Neural cell (in vitro differentiated cells): Measurements from ENCODE around the gene LPP. TPM values are rescaled to one million over a fixed set of nuclear protein-coding genes. Genes with fewer than 3 reads are reported as not detected.

Experiments used
- H2AFZ ChIP-seq: fragments of 200-600, 300-800 bp; sonication (generic), shearing (Covaris generic); 2 replicates; pipeline ENCODE4 v1.6.0; 2014; ENCODE audit warnings: low read depth, mild to moderate bottlenecking, antibody characterized with exemption, low read length, moderate library complexity
- H3F3A ChIP-seq: fragments of 200-600 bp; shearing (Covaris generic); 2 replicates; pipeline ENCODE4 v1.6.1; 2016; ENCODE audit warnings: mild to moderate bottlenecking, moderate library complexity, mixed read lengths, antibody characterized with exemption, low read length; ENCODE audit not compliant: insufficient read depth, poor library complexity, severe bottlenecking
- H3K27ac ChIP-seq: fragments of 200-600, 300-800 bp; sonication (generic), shearing (Covaris generic); 2 replicates; pipeline ENCODE4 v1.5.1; 2014; ENCODE audit warnings: mild to moderate bottlenecking, low read length, moderate library complexity
- H3K27me3 ChIP-seq: fragments of 300-800, 200-600 bp; sonication (generic), shearing (Covaris generic); 2 replicates; pipeline ENCODE4 v1.6.0; 2014; ENCODE audit warnings: mild to moderate bottlenecking, low read depth, low read length, moderate library complexity; ENCODE audit not compliant: insufficient read depth
- H3K36me3 ChIP-seq: fragments of 300-800, 200-600 bp; sonication (generic), shearing (Covaris generic); 2 replicates; pipeline ENCODE4 v1.5.1; 2014; ENCODE audit warnings: mild to moderate bottlenecking, antibody characterized with exemption, low read length, moderate library complexity; ENCODE audit not compliant: insufficient read depth
- H3K4me2 ChIP-seq: fragments of 300-800, 200-600 bp; sonication (generic), shearing (Covaris generic); 2 replicates; pipeline ENCODE4 v1.6.0; 2014; ENCODE audit warnings: mild to moderate bottlenecking, low read length
- H3K4me3 ChIP-seq: fragments of 300-800, 200-600 bp; sonication (generic), shearing (Covaris generic); 2 replicates; pipeline ENCODE4 v1.5.1; 2014; ENCODE audit warnings: mild to moderate bottlenecking, low read length, moderate library complexity
- H3K79me2 ChIP-seq: fragments of 200-600 bp; shearing (Covaris generic); replicated peaks from 2 replicates; pipeline ENCODE4 v1.6.0; 2014; ENCODE audit warnings: mild to moderate bottlenecking, low read length, moderate library complexity; ENCODE audit not compliant: insufficient read depth
- H3K9ac ChIP-seq: fragments of 300-800, 200-600 bp; sonication (generic), shearing (Covaris generic); 2 replicates; pipeline ENCODE4 v1.6.1; 2016; ENCODE audit warnings: mild to moderate bottlenecking, low read length, mixed read lengths
- H3K9me2 ChIP-seq: fragments of 200-600 bp; shearing (Covaris generic); 2 replicates; pipeline ENCODE4 v1.6.1; 2016; ENCODE audit warnings: mild to moderate bottlenecking, low read length, mixed read lengths; ENCODE audit not compliant: insufficient read depth
- H3K9me3 ChIP-seq: fragments of 200-600, 300-800 bp; sonication (generic), shearing (Covaris generic); 2 replicates; pipeline ENCODE4 v1.6.1; 2016; ENCODE audit warnings: mild to moderate bottlenecking, mixed run types, low read length, moderate library complexity, mixed read lengths
- H4K20me1 ChIP-seq: fragments of 200-600 bp; shearing (Covaris generic); 2 replicates; pipeline ENCODE4 v1.6.1; 2016; ENCODE audit warnings: mild to moderate bottlenecking, mixed run types; ENCODE audit not compliant: insufficient read depth
- CTCF ChIP-seq: fragments of 450-650 bp; IDR thresholded peaks from 2 replicates; pipeline ENCODE4 v1.5.1; 2014; ENCODE audit warnings: antibody characterized with exemption, mild to moderate bottlenecking, moderate library complexity; ENCODE audit not compliant: poor library complexity, severe bottlenecking
- EP300 ChIP-seq: fragments of 450-650 bp; conservative IDR thresholded peaks from 2 replicates; pipeline ENCODE4 v1.6.1; 2014; ENCODE audit warnings: antibody characterized with exemption, mild to moderate bottlenecking, moderate library complexity; ENCODE audit not compliant: poor library complexity, severe bottlenecking
- EZH2 ChIP-seq: fragments of 200-600, 300-800 bp; shearing (Covaris generic), sonication (generic); IDR thresholded peaks from 2 replicates; pipeline ENCODE4 v1.6.1; 2014; ENCODE audit warnings: antibody characterized with exemption, low read length, borderline replicate concordance, mild to moderate bottlenecking; ENCODE audit not compliant: insufficient read depth, poor library complexity, severe bottlenecking
- MXI1 ChIP-seq: fragments of 450-650 bp; conservative IDR thresholded peaks from 2 replicates; pipeline ENCODE4 v1.6.1; 2014; ENCODE audit warnings: antibody characterized with exemption, mild to moderate bottlenecking; ENCODE audit not compliant: poor library complexity, severe bottlenecking
- POLR2AphosphoS5 ChIP-seq: IDR thresholded peaks from 2 replicates; pipeline ENCODE4 v1.6.1; 2012
- RAD21 ChIP-seq: fragments of 450-650 bp; conservative IDR thresholded peaks from 2 replicates; pipeline ENCODE4 v1.6.1; 2014; ENCODE audit warnings: antibody characterized with exemption, mild to moderate bottlenecking, moderate library complexity
- REST ChIP-seq: IDR thresholded peaks from 2 replicates; pipeline ENCODE4 v1.6.1; 2012; ENCODE audit warnings: borderline replicate concordance
- SMC3 ChIP-seq: fragments of 450-650 bp; conservative IDR thresholded peaks from 2 replicates; pipeline ENCODE4 v1.6.1; 2014; ENCODE audit warnings: antibody characterized with exemption, mild to moderate bottlenecking, moderate library complexity; ENCODE audit not compliant: poor library complexity
- TAF1 ChIP-seq: IDR thresholded peaks from 2 replicates; pipeline ENCODE4 v1.6.1; 2012; ENCODE audit warnings: low read depth
- polyA plus RNA-seq: library from polyadenylated mRNA; depleted of rRNA; stranded (reverse); fragments of >200 nt; gene quantifications from 2 replicates; pipeline ENCODE4 v1.2.3, GENCODE V29; 2014

The LPP gene
- polyA plus RNA-seq, 1 donor from 2014 or later, result 3.0 TPM

GRCh38 chr3:188133219-188133618, 20.7 kb upstream of the LPP start:
- no peak overlapping the region for H3K4me2 ChIP-seq
- H3K79me2 ChIP-seq, result no peaks in the 10 kb centered on the region
- no peaks in the 10 kb centered on the region for H3K36me3 ChIP-seq
- TF ChIP-seq EP300 (no peak), REST (no peak), TAF1 (no peak), SMC3 (no peak), RAD21 (no peak), POLR2AphosphoS5 (no peak), MXI1 (no peak), CTCF (no peak), EZH2 (no peak)
- no peaks in the 10 kb centered on the region for H3K27me3 ChIP-seq
- H2AFZ ChIP-seq, result no peak overlapping the region
- H3F3A ChIP-seq, result no peaks in the 10 kb centered on the region
- H3K9me2 ChIP-seq, result no peaks in the 10 kb centered on the region
- H3K9ac ChIP-seq, result no peak overlapping the region
- H3K4me3 ChIP-seq, result no peak overlapping the region
- no peaks in the 10 kb centered on the region for H3K9me3 ChIP-seq
- H4K20me1 ChIP-seq, result no peaks in the 10 kb centered on the region
- H3K27ac ChIP-seq, result no peak overlapping the region

- no peaks in the 10 kb centered on the region for H3K9me2 ChIP-seq
- no peaks in the 10 kb centered on the region for H4K20me1 ChIP-seq
- H3K9ac ChIP-seq, result no peak overlapping the region
- no peak overlapping the region for H3K4me3 ChIP-seq
- H2AFZ ChIP-seq, result no peak overlapping the region
- H3K79me2 ChIP-seq, result no peaks in the 10 kb centered on the region
- H3F3A ChIP-seq, result no peaks in the 10 kb centered on the region
- H3K27ac ChIP-seq, result no peak overlapping the region
- TF ChIP-seq POLR2AphosphoS5 (peak; percentile 88), REST (no peak), EP300 (peak; percentile 32)
- no peaks in the 10 kb centered on the region for H3K27me3 ChIP-seq
- H3K36me3 ChIP-seq, result no peaks in the 10 kb centered on the region
- no peak overlapping the region for H3K4me2 ChIP-seq
- H3K9me3 ChIP-seq, result no peaks in the 10 kb centered on the region
Measured at GRCh38 chr3:188133646-188134045, 20.3 kb upstream of the LPP start.
